ENCODE data around the gene FCN1. TPM values are rescaled to one million over a fixed set of nuclear protein-coding genes. Genes with fewer than 3 reads are reported as not detected.

The FCN1 gene
- polyA plus RNA-seq, 4 donors: 2.7 to 5.4 (median 3.0) TPM

- DNase-seq (ENCODE audit: low read depth in 4 of 4, low spot score in 3 of 4): no peak
Measured at GRCh38 chr9:134880484-134881312, 37.0 kb downstream of the FCN1 start, which contains the start of gene FCN2. FCN2 (plus strand) TSS chr9:134880810; CDS start chr9:134880822, 12 bp downstream.

DNA sequence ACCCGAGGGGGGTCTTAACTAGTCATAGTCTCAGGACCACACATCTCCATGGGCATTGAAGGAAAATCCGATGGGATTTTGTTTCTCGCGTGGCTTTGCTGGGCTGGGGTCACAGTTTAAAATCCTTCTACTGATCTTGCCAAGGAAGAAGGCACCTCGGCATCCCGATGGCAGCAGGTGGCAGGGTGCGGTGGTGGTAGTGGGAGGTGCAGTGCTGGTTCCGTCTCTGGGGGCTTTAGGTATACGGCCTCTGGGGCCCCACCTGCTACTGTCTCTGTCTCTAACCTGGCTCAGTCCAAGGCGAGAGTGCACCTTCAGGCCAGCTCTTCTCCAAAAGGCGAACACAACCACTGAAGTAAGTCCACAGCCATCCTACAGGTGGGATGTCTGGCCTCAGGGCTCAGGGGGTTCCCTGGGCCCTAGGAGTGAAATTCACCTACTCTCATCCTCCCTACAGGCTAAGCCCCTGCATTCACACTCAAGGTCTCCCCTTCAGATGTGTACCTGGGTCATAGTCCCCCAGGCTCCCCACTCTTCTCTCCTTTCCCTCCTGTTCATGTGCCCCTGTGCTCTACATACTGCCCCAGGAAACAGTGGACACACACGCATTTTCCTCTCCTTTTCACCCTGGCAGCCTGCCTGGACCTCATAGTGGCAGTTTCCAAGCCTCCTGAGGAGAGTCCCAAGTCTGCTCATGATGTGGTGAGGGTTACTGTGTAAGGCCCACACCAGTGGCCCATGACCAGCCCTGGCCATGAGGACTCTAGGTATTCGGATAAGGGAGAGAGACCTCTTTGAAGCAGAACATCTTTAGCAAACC is 37.8 kb downstream of the FCN1 start:
- DNase-seq (ENCODE audit: low read depth in 4 of 4, low spot score in 3 of 4): no peak

GRCh38 chr9:134877541-134877940 is 40.2 kb downstream of the FCN1 start:
- no peak for DNase-seq (ENCODE audit: low read depth in 4 of 4, low spot score in 3 of 4)

DNA sequence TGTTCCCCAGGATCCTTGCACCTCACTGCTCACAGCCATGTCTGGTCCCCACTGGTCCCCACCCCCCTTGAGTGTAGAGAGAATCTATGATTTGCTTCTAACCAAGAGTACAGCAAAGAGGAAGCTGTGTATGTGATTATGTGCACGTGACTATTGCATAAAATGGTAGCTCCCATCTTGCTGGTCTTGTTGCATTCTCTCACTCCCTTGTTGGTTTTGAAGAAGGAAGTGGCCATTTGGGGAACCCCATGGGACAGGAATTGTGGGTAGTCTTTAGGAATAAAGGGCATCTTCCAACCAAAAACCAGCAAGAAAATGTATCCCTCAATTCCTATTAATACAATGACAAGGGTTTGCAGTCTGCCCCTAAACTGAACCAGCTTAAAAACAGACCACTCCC is 42.3 kb downstream of the FCN1 start:
- DNase-seq (ENCODE audit: low read depth in 4 of 4, low spot score in 3 of 4): no peak

GRCh38 chr9:134872482-134873231 is 45.1 kb downstream of the FCN1 start:
- no peak for DNase-seq (ENCODE audit: low read depth in 4 of 4, low spot score in 3 of 4)

GRCh38 chr9:134871697-134872340 is 45.9 kb downstream of the FCN1 start:
- peak in 3 of 4 donors; percentile 32 to 64 (median 50) for DNase-seq (ENCODE audit: low read depth in 4 of 4, low spot score in 3 of 4)

GRCh38 chr9:134870746-134871662 is 46.7 kb downstream of the FCN1 start:
- DNase-seq (ENCODE audit: low read depth in 4 of 4, low spot score in 3 of 4): no peak

- no peak for DNase-seq (ENCODE audit: low read depth in 4 of 4, low spot score in 3 of 4)
Measured at GRCh38 chr9:134870301-134870694, 47.4 kb downstream of the FCN1 start.

DNA sequence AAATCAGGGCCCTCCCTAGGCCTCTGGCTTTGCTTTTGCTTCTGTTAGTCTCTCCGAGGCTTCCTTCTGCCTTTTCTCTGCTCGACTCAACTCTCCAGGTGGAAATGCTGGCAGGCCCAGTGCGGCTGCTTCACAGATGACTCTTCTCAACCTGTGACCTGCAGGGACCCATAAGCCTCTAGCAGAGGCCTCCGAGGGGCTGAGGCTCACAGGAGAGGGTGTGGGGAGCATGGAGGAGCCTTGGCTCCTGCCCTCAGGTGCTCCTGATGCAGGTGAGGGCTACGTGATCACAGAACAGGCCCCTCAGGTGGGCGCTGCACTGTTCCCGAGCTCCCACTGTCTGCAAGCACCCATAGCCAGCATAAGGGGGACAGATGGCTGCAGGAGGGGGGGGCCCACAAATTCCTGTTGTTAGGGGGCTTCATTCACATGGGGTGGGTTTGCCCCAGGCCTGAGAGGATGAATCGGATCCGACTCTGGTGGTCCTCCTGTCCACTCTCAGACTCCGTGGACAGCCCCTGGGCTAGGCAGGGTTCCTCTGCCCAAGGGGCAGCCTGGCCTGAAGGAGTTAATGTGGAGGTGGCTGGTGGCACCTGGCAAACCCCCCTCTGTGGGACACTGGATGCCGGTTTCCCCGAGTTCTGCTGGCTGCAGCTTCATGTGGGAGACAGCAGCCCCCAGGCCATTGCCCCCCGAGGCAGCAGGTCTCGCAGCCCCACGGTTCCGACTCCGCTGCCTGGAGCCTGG is 48.0 kb downstream of the FCN1 start:
- no peak for DNase-seq (ENCODE audit: low read depth in 4 of 4, low spot score in 3 of 4)

- no peak for DNase-seq (ENCODE audit: low read depth in 4 of 4, low spot score in 3 of 4)
Measured at GRCh38 chr9:134868751-134869553, 48.8 kb downstream of the FCN1 start.

DNA sequence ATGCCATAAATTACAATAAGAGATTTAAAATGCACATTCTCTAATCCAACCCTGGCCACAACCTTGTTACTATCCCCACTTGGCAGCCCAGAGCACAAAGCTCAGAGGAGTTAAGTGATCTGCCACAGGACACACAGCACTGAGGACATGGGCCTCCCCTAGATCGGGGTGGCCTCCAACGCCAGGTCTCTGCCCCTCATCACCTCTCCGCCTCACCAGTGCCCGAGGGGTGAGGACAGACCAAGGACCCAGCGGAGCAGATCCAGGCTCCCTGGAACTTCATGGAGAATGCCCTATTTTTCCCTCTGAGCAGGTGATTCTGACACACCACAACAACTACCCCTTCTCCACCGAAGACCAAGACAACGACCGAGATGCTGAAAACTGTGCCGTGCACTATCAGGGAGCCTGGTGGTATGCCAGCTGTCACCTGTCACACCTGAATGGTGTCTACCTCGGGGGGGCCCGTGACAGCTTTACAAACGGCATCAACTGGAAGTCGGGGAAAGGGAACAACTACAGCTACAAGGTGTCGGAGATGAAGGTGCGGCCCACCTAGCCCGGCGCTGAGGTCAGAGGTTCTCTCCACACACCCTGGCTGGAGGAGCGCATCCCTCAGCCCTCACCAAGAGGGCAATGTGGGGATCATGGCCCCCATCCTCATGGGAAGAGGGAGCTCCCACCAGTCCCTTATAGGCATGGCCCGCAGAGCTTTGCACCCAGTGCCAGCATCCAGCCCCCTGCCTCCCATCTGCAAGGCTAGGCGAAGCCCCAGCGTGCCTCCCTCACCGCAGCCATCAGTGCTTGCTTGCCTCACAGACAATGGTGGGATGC is 49.6 kb downstream of the FCN1 start:
- no peak for DNase-seq (ENCODE audit: low read depth in 4 of 4, low spot score in 3 of 4)

DNA sequence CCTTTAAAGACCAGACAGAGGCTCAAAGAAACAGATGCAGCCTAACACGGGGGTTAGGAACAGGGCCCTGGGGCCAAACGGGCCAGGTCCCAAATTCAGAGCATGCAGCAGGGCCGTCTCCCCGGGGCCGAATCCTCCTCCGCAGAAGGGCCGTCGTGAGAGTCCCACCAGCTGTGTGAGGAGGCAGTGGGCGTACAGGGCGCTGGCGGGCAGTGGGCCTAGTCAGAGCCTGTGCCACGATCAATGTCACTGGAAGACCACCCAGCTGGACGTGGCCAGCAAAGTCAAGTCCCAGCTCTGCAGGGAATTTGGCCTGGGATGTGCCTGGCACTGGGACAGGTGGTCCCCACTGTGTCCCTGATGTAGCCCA is 52.9 kb downstream of the FCN1 start:
- no peak for DNase-seq (ENCODE audit: low read depth in 4 of 4, low spot score in 3 of 4)

- no peak for DNase-seq (ENCODE audit: low read depth in 4 of 4, low spot score in 3 of 4)
Measured at GRCh38 chr9:134863941-134864820, 53.5 kb downstream of the FCN1 start.

DNA sequence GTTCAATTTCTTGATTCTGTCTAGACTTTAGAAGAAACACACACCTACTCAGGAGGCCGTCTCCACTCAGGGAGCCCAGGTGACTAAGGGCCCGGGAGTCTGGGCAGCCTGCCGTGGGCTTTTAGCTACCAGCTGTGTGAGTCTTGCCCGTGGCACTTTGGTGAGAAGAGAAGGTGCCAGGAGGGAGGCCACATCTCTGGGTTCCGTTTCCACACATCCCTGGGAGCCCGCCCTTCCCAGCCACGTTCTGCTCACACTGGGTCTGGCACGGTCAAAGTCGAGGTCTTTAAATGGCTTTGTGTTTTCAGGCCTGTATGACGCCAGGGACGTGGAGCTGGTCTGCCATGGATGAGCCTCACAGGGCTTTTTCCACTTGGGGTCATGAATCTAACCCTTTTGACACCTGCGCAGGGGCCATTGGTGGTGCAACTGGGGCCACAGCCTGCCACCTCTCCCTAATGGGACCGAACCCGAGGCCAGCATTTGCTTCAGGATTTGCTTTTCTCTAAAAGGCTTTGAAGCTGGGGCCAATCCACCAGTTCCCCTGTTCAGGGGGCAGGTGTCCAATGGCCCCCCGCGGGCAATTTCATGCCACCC is 54.3 kb downstream of the FCN1 start:
- no peak for DNase-seq (ENCODE audit: low read depth in 4 of 4, low spot score in 3 of 4)

- no peak for DNase-seq (ENCODE audit: low read depth in 4 of 4, low spot score in 3 of 4)
Measured at GRCh38 chr9:134861595-134862334, 55.9 kb downstream of the FCN1 start.

Measured in left renal pelvis (tissue), 4 donors.